Neutrophil (primary cell): ENCODE measurements around the gene CES4A.

ENCODE experiments used
- H3K27ac ChIP-seq: fragments of 200-600 bp; sonication (generic); 2 replicates; pipeline ENCODE4 v1.5.1; 2016; ENCODE audit warnings: mild to moderate bottlenecking, moderate library complexity
- H3K27me3 ChIP-seq: fragments of 200-600 bp; sonication (generic); 2 replicates; pipeline ENCODE4 v1.6.0; 2016; ENCODE audit warnings: mild to moderate bottlenecking
- H3K36me3 ChIP-seq: fragments of 200-600 bp; sonication (generic); 2 replicates; pipeline ENCODE4 v1.5.1; 2017
- H3K4me1 ChIP-seq, 2 experiments: fragments of 200-600 bp in 1 of 2; sonication (generic) in 1 of 2; 1 replicate in 1 of 2; 2 replicates in 1 of 2; pipeline versions ENCODE4 v1.5.1 to v1.6.1; 2013 to 2016; ENCODE audit warnings: low read depth in 1 of 2, low read length in 1 of 2, mild to moderate bottlenecking in 1 of 2, moderate library complexity in 1 of 2; ENCODE audit not compliant: control insufficient read depth in 1 of 2, insufficient read depth in 1 of 2
- H3K4me3 ChIP-seq, 2 experiments: fragments of 200-600 bp in 1 of 2; sonication (generic) in 1 of 2; 1 replicate in 1 of 2; 2 replicates in 1 of 2; pipeline ENCODE4 v1.5.1; 2013 to 2016; ENCODE audit warnings: low read depth in 1 of 2, low read length in 1 of 2, mild to moderate bottlenecking in 1 of 2, moderate library complexity in 1 of 2
- H3K9me3 ChIP-seq: fragments of 200-600 bp; sonication (generic); 2 replicates; pipeline ENCODE4 v1.5.1; 2016
- TF ChIP-seq, protein P1 (sequence below): fragments of 200-600 bp; sonication (generic); IDR thresholded peaks from 2 replicates; pipeline ENCODE4 v1.5.1; 2016; ENCODE audit warnings: antibody characterized with exemption

CES4A gene

DNA sequence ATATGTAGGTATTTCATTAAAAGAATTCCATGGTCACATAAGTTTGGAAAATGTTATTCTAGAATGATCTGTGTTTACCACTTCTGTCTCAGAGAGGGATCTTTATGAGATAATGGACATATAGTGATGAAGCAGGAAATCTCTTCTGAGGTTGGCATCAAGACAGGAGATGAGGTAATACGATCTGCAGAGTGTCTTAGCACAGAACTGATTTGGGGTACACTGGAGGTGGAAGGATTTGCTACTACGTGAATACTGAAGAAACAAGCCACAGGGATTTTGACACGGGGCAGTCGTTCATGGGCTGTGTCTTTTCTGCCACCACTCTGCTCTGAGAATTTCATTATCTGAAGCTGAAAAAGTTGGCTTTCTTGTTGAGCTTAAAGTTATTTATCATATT lies 46.1 kb downstream of the CES4A start:
- Histone ChIP-seq H3K27me3 (no peaks in the 10 kb centered on the region), H3K9me3 (no peaks in the 10 kb centered on the region), H3K4me3 (no peak overlapping the region), H3K27ac (no peak overlapping the region), H3K4me1 (peaks cover 17 to 20% of the 10 kb centered on the region in 2 experiments), H3K36me3 (peaks cover 9% of the 10 kb centered on the region)
- TF ChIP-seq, protein P1, sequence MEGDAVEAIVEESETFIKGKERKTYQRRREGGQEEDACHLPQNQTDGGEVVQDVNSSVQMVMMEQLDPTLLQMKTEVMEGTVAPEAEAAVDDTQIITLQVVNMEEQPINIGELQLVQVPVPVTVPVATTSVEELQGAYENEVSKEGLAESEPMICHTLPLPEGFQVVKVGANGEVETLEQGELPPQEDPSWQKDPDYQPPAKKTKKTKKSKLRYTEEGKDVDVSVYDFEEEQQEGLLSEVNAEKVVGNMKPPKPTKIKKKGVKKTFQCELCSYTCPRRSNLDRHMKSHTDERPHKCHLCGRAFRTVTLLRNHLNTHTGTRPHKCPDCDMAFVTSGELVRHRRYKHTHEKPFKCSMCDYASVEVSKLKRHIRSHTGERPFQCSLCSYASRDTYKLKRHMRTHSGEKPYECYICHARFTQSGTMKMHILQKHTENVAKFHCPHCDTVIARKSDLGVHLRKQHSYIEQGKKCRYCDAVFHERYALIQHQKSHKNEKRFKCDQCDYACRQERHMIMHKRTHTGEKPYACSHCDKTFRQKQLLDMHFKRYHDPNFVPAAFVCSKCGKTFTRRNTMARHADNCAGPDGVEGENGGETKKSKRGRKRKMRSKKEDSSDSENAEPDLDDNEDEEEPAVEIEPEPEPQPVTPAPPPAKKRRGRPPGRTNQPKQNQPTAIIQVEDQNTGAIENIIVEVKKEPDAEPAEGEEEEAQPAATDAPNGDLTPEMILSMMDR = no peak

DNA sequence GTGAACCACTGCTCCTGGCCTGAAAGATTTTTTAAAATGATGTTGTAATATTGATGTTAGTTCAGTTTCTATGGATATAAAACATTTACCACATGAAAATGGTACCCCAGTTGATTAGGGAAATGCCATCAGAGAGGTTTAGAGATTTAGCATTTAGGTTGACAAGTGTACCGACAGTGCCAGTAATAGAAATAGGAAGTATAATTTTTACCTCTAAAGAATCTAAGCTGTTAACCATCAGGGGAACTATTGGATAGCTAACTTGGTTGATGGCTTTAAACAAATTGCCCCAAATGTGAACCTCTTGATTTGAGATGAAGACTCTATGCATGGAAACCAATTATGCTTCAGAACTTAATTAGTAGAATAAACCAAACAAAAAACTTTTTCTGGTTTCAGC lies 47.0 kb downstream of the CES4A start:
- H3K27ac ChIP-seq = no peak overlapping the region
- no peaks in the 10 kb centered on the region for H3K9me3 ChIP-seq
- peaks cover 9% of the 10 kb centered on the region for H3K36me3 ChIP-seq
- TF ChIP-seq, protein P1 = no peak
- H3K4me3 ChIP-seq = no peak overlapping the region
- H3K27me3 ChIP-seq = no peaks in the 10 kb centered on the region
- peaks cover 12 to 13% of the 10 kb centered on the region in 2 experiments for H3K4me1 ChIP-seq

DNA sequence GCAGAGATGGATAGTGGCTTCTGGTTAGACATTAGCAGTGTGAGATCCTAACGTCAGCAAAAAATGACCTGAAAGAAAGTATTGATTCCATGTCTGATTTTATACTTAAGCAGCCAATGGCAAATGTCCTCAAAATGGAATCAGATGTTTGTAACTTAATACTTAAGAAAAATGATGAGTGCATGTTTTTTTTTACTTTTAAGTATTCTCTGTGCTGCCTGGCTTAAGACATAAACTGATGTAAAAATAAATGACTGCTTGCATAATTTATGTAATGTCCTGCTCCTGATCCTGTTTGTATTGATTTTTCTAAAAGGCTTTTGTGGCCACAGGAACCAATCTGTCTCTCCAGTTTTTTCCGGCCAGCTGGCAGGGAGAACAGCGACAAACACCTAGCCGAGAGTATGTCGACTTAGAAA lies 47.9 kb downstream of the CES4A start:
- Histone ChIP-seq H3K27ac (no peak overlapping the region), H3K4me1 (peaks cover 4% of the 10 kb centered on the region in 2 experiments), H3K36me3 (peaks cover 6% of the 10 kb centered on the region), H3K9me3 (no peaks in the 10 kb centered on the region), H3K27me3 (no peaks in the 10 kb centered on the region), H3K4me3 (no peak overlapping the region)
- TF ChIP-seq, protein P1 = no peak

DNA sequence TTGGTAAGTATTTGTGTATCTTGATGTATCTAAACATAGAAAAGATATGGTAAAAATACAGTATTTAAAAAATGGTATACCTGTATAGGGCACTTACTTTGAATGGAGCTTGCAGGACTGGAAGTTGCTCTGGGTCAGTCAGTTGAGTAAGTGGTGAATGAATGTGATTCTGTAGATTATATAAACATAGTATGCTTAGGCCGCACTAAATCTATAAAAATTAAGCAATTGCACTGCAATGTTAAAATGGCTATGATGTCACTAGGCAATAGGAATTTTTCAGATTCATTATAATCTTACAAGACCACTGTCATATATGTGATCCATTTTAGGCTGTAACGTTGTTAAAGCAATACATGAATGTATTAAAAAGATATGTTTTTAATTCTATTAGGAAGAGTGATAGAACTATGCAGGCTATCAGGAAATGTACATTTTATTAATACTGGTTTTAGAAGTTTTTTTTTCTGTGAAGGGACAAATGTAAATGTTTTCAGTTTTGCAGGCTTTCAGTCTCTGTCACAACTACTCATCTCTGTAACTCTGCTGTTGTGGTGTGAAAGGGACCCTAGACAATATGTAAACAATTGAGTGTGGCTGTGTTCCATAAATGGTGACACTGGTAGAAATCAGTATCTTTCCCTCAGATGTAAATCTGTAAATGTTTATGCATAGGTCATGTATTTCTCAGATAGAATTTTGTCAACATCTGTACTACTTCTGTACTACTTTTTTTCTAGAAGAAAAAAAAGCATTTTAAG lies 51.1 kb downstream of the CES4A start:
- no peaks in the 10 kb centered on the region for H3K36me3 ChIP-seq
- H3K27ac ChIP-seq = no peak overlapping the region
- H3K27me3 ChIP-seq = no peaks in the 10 kb centered on the region
- no peaks in the 10 kb centered on the region for H3K9me3 ChIP-seq
- TF ChIP-seq, protein P1 = no peak
- H3K4me1 ChIP-seq = peaks cover 3% of the 10 kb centered on the region in 2 experiments
- H3K4me3 ChIP-seq = no peak overlapping the region

DNA sequence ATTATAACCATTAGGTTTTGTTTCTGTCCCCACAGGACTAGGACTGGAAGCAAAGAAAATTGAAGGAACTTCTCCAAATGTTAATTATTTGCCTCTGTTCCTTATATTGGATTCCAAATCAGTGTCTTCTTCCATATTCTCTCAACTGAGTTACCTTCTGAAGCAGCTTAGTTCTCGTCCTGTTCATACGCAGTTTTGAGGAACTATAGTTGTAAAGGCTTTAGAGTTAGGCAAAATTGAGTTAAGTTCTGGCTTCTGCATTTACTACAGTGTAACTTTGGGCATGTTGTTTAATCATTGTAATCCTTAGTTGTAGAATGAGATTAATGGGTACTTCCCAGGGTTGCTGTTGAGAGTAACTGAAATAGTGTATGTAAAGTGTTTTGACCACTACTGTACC lies 51.8 kb downstream of the CES4A start:
- TF ChIP-seq, protein P1 = no peak
- Histone ChIP-seq H3K36me3 (no peaks in the 10 kb centered on the region), H3K27ac (no peak overlapping the region), H3K9me3 (no peaks in the 10 kb centered on the region), H3K4me1 (no peaks in the 10 kb centered on the region), H3K27me3 (no peaks in the 10 kb centered on the region), H3K4me3 (no peak overlapping the region)
